Subcutaneous adipose tissue (tissue), 4 donors: Measurements from ENCODE around the gene TRPM5. TPM values are rescaled to one million over a fixed set of nuclear protein-coding genes. Genes with fewer than 3 reads are reported as not detected.

Experiments used
- total RNA-seq, 4 donors: library from RNA; depleted of rRNA; stranded (reverse); fragments of >200 nt; gene quantifications; one replicate each; pipeline ENCODE4 v1.1.0, GENCODE V29; 2016
- TF ChIP-seq, protein P1 (sequence below): fragments of 450-650 bp; IDR thresholded peaks from one replicate; pipeline ENCODE4 v1.5.1; 2016; ENCODE audit warnings: low read depth, mild to moderate bottlenecking, control low read depth, antibody characterized with exemption, moderate library complexity

Gene TRPM5
- total RNA-seq, 4 donors from 2014 or later = not detected

DNA sequence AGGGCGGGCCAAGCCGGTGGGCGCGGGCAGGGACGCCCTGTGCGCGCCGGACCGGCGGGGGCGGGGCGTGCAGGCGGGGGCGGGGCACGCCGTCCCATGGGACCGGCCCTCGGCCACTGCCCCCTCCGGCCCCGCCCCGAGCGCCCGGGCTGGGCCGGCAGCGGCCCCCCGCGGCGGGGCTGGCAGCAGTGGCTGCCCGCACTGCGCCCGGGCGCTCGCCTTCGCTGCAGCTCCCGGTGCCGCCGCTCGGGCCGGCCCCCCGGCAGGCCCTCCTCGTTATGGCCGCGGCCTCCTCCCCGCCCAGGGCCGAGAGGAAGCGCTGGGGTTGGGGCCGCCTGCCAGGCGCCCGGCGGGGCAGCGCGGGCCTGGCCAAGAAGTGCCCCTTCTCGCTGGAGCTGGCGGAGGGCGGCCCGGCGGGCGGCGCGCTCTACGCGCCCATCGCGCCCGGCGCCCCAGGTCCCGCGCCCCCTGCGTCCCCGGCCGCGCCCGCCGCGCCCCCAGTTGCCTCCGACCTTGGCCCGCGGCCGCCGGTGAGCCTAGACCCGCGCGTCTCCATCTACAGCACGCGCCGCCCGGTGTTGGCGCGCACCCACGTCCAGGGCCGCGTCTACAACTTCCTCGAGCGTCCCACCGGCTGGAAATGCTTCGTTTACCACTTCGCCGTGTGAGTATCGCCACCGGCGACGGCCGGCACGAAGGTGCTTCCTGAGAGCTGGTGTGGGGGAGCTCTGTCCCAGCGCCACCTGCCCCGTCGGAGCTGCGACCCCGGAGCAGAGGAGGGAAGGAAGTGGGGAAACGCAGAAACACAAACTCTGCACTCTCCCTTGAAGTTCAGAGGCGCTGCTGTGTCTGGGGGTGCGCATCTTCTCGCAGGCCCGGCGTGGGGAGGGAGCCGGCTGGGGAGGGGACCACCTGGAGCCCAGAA, 769 bp upstream of the TRPM5 start, which contains the start of gene KCNQ1:
KCNQ1 (plus strand) TSS at position 188 of the 925 bp plus-strand sequence; CDS start at position 279, 91 bp downstream.
- TF ChIP-seq, protein P1, sequence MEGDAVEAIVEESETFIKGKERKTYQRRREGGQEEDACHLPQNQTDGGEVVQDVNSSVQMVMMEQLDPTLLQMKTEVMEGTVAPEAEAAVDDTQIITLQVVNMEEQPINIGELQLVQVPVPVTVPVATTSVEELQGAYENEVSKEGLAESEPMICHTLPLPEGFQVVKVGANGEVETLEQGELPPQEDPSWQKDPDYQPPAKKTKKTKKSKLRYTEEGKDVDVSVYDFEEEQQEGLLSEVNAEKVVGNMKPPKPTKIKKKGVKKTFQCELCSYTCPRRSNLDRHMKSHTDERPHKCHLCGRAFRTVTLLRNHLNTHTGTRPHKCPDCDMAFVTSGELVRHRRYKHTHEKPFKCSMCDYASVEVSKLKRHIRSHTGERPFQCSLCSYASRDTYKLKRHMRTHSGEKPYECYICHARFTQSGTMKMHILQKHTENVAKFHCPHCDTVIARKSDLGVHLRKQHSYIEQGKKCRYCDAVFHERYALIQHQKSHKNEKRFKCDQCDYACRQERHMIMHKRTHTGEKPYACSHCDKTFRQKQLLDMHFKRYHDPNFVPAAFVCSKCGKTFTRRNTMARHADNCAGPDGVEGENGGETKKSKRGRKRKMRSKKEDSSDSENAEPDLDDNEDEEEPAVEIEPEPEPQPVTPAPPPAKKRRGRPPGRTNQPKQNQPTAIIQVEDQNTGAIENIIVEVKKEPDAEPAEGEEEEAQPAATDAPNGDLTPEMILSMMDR = no peak

DNA sequence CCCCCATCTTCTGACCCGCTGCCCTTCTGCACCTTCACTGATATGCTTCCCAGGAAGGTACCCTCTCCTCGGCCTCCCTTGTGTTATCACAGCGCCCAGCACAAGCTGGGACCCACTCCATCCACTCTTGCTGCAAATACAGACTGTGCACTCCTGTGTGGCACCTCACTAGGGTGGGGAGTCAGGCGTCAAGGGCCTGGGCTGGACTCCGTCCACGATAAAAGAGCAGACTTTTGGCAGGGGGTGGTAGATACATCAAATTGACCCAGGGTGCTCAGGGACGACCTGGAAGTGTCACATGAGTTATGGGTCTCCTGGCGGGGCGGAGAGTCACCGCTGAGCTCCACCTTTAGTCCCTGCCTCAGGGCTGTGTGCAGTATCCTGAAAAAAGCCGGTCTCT, 908 bp downstream of the TRPM5 start:
- TF ChIP-seq, protein P1 = no peak

DNA sequence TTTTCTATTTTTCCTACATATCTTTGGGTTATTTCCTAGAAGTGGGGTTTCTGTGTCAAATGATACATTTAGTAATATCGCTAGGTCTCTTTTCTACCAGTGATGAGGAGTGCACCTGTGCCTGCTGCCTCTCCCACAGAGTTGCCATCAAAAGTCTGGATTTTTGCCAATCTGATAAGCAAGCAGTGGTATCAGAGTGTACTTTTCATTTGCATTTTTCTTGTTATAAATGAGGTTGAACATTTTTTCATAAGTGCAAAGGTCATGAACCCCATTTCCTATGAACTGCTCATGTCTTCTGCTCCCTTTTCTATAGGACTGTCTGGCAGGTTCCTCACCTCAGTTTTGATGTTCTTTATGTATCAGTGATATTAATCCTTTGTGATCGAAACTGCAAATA, 1.7 kb downstream of the TRPM5 start:
- TF ChIP-seq, protein P1 = no peak

DNA sequence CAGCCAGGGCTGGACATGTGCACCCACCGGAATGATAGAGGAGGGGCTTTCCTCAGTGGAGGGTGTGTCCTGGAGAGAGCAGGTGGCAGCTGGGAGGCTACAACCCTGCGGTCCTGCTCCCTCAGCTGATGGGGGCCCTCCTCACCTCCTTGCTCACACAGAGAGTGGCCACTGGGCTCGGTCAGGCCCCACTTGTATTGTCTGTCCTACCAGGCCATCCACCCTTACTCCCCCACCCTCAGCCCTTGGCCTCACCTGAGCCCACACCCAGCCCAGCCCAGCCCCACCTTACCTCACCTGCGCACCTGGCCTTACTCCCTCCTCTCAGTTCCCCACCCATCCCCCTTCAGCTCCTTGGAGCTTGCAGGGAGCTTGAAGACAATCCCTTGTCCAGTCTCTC, 3.1 kb downstream of the TRPM5 start:
- TF ChIP-seq, protein P1 = no peak

DNA sequence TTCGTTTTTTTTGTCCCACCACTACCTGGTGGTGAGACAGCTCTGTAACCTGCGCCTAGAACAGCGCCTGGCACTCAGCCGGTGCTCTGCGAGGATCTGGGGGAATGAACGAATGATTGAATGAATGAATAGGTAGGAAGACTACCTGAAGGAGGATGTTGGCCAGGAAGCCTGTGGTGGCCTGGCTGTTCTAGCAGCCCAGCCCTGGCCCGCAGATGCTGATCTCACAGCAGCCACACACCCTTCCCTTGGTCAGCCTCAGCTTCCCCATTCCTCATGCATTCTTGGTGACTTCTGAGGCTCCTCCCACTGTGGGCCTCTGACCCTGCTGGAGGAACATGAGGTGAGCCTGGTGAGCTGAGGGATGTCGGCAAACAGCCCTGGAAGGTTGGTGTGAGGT, 3.7 kb downstream of the TRPM5 start:
- TF ChIP-seq, protein P1 = no peak

DNA sequence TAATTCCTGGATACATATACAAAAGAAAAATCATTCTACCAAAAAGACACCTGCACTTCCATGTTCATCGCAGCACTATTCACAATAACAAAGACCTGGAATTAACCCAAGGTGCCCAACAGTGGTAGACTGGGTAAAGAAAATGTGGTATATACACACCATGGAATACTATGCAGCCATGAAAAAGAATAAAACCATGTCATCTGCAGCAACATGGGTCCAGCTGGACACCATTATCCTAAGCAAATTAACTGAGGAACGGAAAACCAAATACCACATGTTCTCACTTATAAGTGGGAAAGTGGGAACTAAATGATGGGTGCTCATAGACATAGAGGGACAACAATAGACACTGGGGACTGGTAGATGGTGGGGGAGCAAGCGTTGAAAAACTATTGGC, 4.5 kb downstream of the TRPM5 start:
- TF ChIP-seq, protein P1 = no peak

DNA sequence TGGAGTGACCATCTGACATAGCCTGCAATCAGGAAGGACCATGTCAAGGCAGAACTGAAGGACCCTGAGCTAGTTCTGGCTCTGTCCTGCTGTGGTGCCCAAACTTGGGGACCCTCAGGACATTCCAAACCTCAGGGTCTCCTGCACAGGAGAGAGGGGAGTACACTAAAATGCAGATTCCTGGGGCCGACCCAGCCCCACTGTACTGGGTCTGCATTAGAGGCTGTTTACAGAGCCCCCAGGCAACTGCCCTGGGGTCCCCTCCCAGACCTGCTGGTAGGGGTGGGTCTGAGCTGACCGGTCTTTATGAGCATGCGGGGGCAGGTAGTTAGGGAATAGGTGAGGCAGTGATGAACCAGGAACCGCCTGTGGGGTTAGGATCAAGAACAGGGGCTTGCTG, 6.8 kb downstream of the TRPM5 start:
- TF ChIP-seq, protein P1 = no peak
